Epithelial cell of esophagus (primary cell): ENCODE data around the gene SIGLEC7.
"Not testable (repeated sequence)": the region's sequence is repeated elsewhere in the genome, so short reads cannot be mapped to it uniquely, and the experiment has no call there.

ENCODE experiments used
- DNase-seq: peaks from one replicate; pipeline ENCODE4 v3.0.0; 2010; ENCODE audit warnings: low read depth
- H3K4me3 ChIP-seq: 2 replicates; pipeline ENCODE4 v1.5.1; 2011; ENCODE audit warnings: mild to moderate bottlenecking, low read length, control low read depth
- CTCF ChIP-seq: IDR thresholded peaks from 2 replicates; pipeline ENCODE4 v1.5.1; 2011; ENCODE audit warnings: low read depth, mild to moderate bottlenecking, low read length, control low read depth, inconsistent platforms; ENCODE audit not compliant: insufficient read depth; ENCODE audit errors: missing control alignments

Gene SIGLEC7

GRCh38 chr19:51166846-51167490 is 24.9 kb downstream of the SIGLEC7 start:
- TF ChIP-seq CTCF, result no peak
- no peak overlapping the region for H3K4me3 ChIP-seq
- no peak for DNase-seq

GRCh38 chr19:51168564-51169282 is 26.6 kb downstream of the SIGLEC7 start:
- no peak overlapping the region for H3K4me3 ChIP-seq
- DNase-seq, result no peak
- no peak for TF ChIP-seq CTCF

- peak; percentile 46 for DNase-seq
- not testable (repeated sequence) for H3K4me3 ChIP-seq
- peak; percentile 75 for TF ChIP-seq CTCF
These were observed 27.3 kb downstream of the SIGLEC7 start for GRCh38 chr19:51169283-51169918.

- H3K4me3 ChIP-seq, result no peak overlapping the region
- DNase-seq, result no peak
- no peak for TF ChIP-seq CTCF
These were observed 30.1 kb downstream of the SIGLEC7 start for GRCh38 chr19:51172223-51172622.

- no peak overlapping the region for H3K4me3 ChIP-seq
- DNase-seq, result no peak
- no peak for TF ChIP-seq CTCF
These were observed 31.6 kb downstream of the SIGLEC7 start for GRCh38 chr19:51173681-51174080.

GRCh38 chr19:51179256-51179655 is 37.2 kb downstream of the SIGLEC7 start:
- H3K4me3 ChIP-seq, result no peak overlapping the region
- TF ChIP-seq CTCF, result no peak
- DNase-seq, result no peak
